UCSD-AML1 (cell line): ENCODE measurements around the gene DAB2.
A peak's percentile ranks its signal among the peaks of the same experiment; 100 is the strongest.

Experiments used
- DNase-seq: peaks from one replicate; lab custom pipeline; 2025; ENCODE audit not compliant: unreplicated experiment; lab: John Stamatoyannopoulos, UW

The DAB2 gene

DNA sequence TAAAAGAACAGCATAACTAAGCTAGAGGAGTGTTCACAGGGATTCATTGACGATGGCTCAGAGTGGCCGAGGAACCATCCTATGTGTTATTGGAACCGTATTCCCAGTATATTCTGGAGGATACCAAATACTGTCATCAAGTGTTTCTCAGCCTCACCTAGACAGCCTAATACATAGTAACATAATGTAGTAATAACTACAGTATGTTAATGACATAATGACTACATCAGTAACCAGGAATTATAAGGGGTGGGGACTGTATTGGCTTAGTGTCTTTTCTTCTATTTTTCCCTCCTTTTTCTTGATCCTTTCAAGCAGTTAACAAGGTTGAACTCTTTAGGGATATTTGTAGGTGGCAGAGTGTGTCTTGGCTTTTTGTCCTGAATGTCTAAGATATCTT lies 33.8 kb downstream of the DAB2 start:
- DNase-seq: no peak

GRCh38 chr5:39387293-39387692 lies 37.5 kb downstream of the DAB2 start:
- no peak for DNase-seq

GRCh38 chr5:39384271-39384670 lies 40.5 kb downstream of the DAB2 start:
- DNase-seq: no peak

GRCh38 chr5:39381376-39381775 lies 43.4 kb downstream of the DAB2 start:
- no peak for DNase-seq

DNA sequence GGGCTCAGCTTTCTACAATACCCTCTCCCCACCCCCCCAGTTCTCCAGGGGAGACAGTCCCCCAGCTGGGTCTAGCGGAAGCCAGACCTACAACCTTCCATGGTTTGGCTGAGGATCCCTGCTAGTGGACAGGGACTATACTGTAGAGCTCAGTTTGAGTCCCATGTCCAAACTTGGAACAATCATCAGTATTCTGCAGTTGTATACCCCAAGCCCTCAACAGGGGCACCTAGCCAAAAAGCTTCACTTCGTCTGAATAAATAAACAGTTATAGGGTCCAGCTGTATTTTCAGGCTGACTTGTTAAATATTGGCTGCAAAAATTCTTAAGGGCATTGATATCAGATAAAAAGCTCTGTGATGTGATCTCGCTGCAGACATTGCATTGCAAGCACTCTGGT lies 45.1 kb downstream of the DAB2 start:
- DNase-seq: no peak

GRCh38 chr5:39377613-39378012 lies 47.2 kb downstream of the DAB2 start:
- no peak for DNase-seq

- peak; percentile 20 for DNase-seq
Observed at GRCh38 chr5:39376293-39376714, 48.5 kb downstream of the DAB2 start.

- no peak for DNase-seq
Observed at GRCh38 chr5:39373791-39374190, 51.0 kb downstream of the DAB2 start.

DNA sequence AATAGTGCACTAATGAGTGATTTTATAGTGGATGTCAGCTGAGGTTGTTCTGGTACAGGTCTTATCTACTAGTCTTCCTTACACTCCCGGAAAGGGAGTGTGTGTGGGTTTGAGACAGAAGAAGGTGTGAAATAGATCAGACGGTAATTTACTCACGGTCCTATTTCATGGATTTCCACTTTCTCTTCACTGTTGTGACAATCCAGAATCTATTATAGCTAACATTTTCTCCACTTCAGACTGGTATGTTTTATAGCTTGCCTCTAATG lies 53.5 kb downstream of the DAB2 start:
- no peak for DNase-seq

DNA sequence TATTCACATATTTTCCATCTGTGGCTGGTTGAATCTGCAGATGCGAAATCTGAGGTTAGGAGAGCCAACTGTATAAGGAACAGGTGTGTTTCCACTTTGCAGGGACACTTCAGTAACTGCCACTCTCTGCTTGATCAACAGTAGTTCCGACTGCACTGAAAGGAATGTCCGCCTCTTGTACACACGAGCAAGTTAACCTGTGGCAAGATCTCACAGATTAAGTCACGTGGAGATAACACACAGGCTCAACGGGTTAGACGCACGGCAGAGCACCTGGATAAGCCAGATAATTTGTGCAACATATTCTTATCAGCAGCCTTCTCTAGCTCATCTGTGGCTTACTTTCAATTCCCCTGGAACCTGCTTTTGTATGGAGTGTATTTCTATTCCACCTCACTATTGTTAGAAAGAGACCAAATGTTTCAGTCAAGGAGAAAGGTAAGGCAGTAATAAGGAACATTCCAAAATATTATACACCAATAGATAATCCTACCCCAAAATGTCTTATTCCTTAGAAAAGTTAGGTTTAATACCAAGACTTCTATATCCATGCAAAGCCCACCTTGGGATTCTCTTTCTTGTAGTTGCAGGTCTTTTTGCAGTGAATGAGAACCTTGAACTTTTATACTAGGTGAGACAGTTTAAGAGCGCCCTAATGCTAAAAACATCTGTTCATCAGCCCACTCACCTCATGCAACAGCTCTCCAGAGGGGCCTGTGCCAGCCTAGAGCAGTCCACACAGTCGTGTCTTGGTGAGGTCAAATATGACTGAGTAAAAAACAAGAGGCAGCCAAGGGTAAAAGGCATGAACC lies 54.0 kb downstream of the DAB2 start:
- no peak for DNase-seq

- no peak for DNase-seq
Observed at GRCh38 chr5:39369123-39369815, 55.5 kb downstream of the DAB2 start.

DNA sequence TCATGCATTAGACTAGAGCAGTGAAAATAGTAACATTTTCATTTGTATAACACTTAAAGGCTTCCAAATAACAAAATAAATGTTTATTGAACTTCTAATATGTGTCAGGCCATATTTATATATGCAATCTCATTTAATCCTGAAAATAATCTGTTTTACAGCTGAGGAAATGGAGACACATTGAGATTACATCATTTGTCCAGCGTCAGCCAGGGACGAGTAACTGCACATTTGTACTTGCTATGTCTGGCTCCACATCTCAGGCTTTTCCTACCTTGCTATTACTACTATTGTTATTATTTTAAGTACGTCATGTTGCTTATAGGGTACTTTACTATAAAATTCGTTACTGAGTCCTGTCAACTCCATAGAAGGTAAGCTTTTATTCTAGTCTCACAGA lies 56.7 kb downstream of the DAB2 start:
- no peak for DNase-seq

GRCh38 chr5:39367711-39368110 lies 57.1 kb downstream of the DAB2 start:
- no peak for DNase-seq

GRCh38 chr5:39364367-39364766 lies 60.4 kb downstream of the DAB2 start, which contains the start of gene C9:
Gene C9, minus strand, starts transcription at chr5:39364495. Its CDS starts 31 bp downstream, at chr5:39364464.
- DNase-seq: no peak

GRCh38 chr5:39363217-39363616 lies 61.6 kb downstream of the DAB2 start:
- no peak for DNase-seq

DNA sequence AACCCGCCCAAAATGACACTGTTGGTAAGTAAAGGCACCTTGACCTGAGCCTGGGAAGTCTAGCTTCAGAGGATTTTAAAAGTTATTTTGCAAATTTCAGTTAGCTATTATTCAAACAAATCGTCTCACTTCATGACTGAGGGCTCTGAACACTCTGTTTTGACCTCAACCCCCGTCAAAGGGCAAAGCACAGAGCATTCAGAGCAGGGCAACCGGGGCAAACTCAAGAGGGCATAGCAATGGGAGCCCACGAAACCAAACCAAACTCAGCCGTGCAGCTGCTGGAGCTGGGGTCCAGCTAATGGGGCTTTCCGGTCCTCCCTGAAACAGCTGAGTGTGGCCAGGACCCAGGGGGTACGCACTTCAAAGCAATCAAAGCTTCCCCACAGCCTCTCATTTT lies 62.1 kb downstream of the DAB2 start:
- DNase-seq: no peak

GRCh38 chr5:39361306-39361705 lies 63.5 kb downstream of the DAB2 start:
- no peak for DNase-seq

- no peak for DNase-seq
Observed at GRCh38 chr5:39360471-39361111, 64.2 kb downstream of the DAB2 start.

GRCh38 chr5:39356263-39356662 lies 68.5 kb downstream of the DAB2 start:
- DNase-seq: no peak

DNA sequence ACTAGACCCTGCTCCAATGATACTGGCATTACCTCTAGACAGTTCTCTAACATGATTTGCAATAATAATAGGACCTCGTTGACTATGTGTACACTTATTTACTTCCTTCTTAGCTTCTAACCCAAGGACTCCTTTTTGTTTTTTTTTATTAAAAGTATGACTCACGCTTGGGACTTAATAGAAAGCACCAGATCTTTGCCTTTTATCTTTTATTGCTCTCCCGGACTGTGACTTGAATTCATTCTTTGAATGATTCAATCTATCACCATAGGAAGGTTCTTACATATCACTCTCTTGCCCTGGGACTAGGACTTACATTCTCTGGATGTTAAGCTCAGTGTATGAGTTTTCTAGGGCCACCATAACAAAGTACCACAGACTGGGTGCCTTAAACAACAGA lies 69.5 kb downstream of the DAB2 start:
- no peak for DNase-seq

GRCh38 chr5:39353717-39354399 lies 70.9 kb downstream of the DAB2 start:
- DNase-seq: no peak

DNA sequence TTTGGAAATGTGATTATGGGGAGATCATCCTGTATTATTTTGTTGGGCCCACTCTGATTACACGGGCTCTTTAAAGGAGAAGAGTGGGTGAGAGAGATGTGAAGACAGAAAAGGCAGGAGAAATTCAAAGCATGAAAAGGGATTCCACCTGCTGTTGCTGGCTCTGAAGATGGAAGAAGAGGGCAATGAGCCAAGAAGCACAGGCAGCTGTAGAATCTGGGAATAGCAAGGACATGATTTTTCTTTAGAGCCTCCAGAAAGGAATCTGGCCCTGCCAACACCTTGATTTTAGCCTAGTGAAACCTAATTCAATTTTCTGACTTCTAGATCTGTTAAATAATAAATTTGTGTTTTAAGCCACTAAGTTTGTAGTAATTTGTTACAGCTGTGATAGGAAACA lies 71.8 kb downstream of the DAB2 start:
- DNase-seq: no peak
